ENCODE results near the gene DCAF10.
"Not testable (repeated sequence)": the region's sequence is repeated elsewhere in the genome, so short reads cannot be mapped to it uniquely, and the experiment has no call there.

The DCAF10 gene

GRCh38 chr9:37788332-37788731, 12.3 kb upstream of the DCAF10 start:
- H3K4me3 ChIP-seq (ENCODE audit: low read depth, low read length): no peak overlapping the region

GRCh38 chr9:37790096-37790495, 10.5 kb upstream of the DCAF10 start:
- H3K4me3 ChIP-seq (ENCODE audit: low read depth, low read length): no peak overlapping the region

- H3K4me3 ChIP-seq (ENCODE audit: low read depth, low read length): no peak overlapping the region
These were observed 8.5 kb upstream of the DCAF10 start for GRCh38 chr9:37792122-37792521.

GRCh38 chr9:37796232-37796631, 4.4 kb upstream of the DCAF10 start:
- no peak overlapping the region for H3K4me3 ChIP-seq (ENCODE audit: low read depth, low read length)

- no peak overlapping the region for H3K4me3 ChIP-seq (ENCODE audit: low read depth, low read length)
These were observed 1.9 kb upstream of the DCAF10 start for GRCh38 chr9:37798677-37799076.

GRCh38 chr9:37801287-37801850, 772 bp downstream of the DCAF10 start:
- peak overlapping the region; percentile 66 for H3K4me3 ChIP-seq (ENCODE audit: low read depth, low read length)

GRCh38 chr9:37801959-37802711, 1.5 kb downstream of the DCAF10 start:
- H3K4me3 ChIP-seq (ENCODE audit: low read depth, low read length): peak overlapping the region; percentile 66

- H3K4me3 ChIP-seq (ENCODE audit: low read depth, low read length): no peak overlapping the region
These were observed 5.7 kb downstream of the DCAF10 start for GRCh38 chr9:37806271-37806670.

GRCh38 chr9:37809676-37810075, 9.1 kb downstream of the DCAF10 start:
- not testable (repeated sequence) for H3K4me3 ChIP-seq (ENCODE audit: low read depth, low read length)

- no peak overlapping the region for H3K4me3 ChIP-seq (ENCODE audit: low read depth, low read length)
These were observed 11.4 kb downstream of the DCAF10 start for GRCh38 chr9:37811906-37812476.

- H3K4me3 ChIP-seq (ENCODE audit: low read depth, low read length): no peak overlapping the region
These were observed 12.3 kb downstream of the DCAF10 start for GRCh38 chr9:37812773-37813379.

- no peak overlapping the region for H3K4me3 ChIP-seq (ENCODE audit: low read depth, low read length)
These were observed 18.3 kb downstream of the DCAF10 start for GRCh38 chr9:37818849-37819248.

- H3K4me3 ChIP-seq (ENCODE audit: low read depth, low read length): no peak overlapping the region
These were observed 19.5 kb downstream of the DCAF10 start for GRCh38 chr9:37820142-37820541.

GRCh38 chr9:37825174-37825573, 24.6 kb downstream of the DCAF10 start:
- H3K4me3 ChIP-seq (ENCODE audit: low read depth, low read length): not testable (repeated sequence)

GRCh38 chr9:37827483-37828165, 27.0 kb downstream of the DCAF10 start:
- H3K4me3 ChIP-seq (ENCODE audit: low read depth, low read length): no peak overlapping the region

- no peak overlapping the region for H3K4me3 ChIP-seq (ENCODE audit: low read depth, low read length)
These were observed 35.2 kb downstream of the DCAF10 start for GRCh38 chr9:37835821-37836220.

GRCh38 chr9:37836386-37836785, 35.8 kb downstream of the DCAF10 start:
- no peak overlapping the region for H3K4me3 ChIP-seq (ENCODE audit: low read depth, low read length)

GRCh38 chr9:37839496-37840461, 39.2 kb downstream of the DCAF10 start:
- no peak overlapping the region for H3K4me3 ChIP-seq (ENCODE audit: low read depth, low read length)

- H3K4me3 ChIP-seq (ENCODE audit: low read depth, low read length): no peak overlapping the region
These were observed 40.1 kb downstream of the DCAF10 start for GRCh38 chr9:37840560-37841194.

GRCh38 chr9:37852222-37852621, 51.6 kb downstream of the DCAF10 start:
- H3K4me3 ChIP-seq (ENCODE audit: low read depth, low read length): no peak overlapping the region
